ENCODE data around the gene TSPAN19. TPM values are rescaled to one million over a fixed set of nuclear protein-coding genes. Genes with fewer than 3 reads are reported as not detected.

TSPAN19 gene
- total and polyA plus RNA-seq, 2 of the 8 experiments (the other 6 are each of a cell fraction or from before 2014, with no cell fraction given): 0.09 TPM; not detected in 1

DNA sequence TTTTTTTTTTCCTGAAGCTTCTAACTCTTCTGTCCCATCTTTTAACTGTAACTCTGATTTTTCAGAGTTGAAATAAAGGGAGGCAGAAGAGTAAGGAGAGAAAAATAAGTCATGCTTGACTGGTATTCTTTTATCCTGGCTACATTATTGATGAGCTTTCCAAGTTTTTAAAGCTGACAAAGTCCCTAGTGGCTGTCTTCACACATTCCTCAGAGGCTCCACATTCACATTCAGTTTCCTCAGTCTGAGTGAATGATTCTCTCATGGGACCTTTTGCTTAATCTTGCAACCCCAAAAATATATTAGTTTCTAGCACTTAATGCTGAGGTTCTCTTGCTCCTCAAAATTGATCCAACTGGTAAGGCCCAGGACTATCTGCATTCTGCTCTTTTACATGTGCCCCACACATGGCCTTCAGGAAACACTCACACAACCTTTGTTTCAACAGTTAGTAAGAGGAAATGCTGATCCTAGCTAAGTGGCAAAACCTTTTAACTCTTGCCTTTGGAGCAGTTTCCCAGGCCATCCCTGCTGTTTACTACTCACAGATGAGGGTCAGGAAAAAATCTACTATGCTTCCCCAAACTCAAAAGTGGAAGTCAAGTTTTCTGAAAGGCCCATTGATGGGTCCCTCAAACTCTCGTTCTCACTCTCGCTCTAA, 61.8 kb downstream of the TSPAN19 start:
- no peak overlapping the region for H2BK12ac ChIP-seq (ENCODE audit: low read depth, low read length)
- H3K9me3 ChIP-seq (ENCODE audit: insufficient read depth in 2 of 2, low read depth in 1 of 2, low read length in 1 of 2): no peaks in the 10 kb centered on the region
- H3K56ac ChIP-seq (replicated peaks; ENCODE audit: insufficient read length, low read depth, low read length): no peak overlapping the region
- no peak overlapping the region for H2AK5ac ChIP-seq (ENCODE audit: low read depth, low read length)
- no peak overlapping the region for H4K5ac ChIP-seq (ENCODE audit: insufficient read length, low read depth, low read length)
- no peaks in the 10 kb centered on the region for H3K27me3 ChIP-seq (replicated peaks in 1 of 4; ENCODE audit: control insufficient read depth in 3 of 4, extremely low read depth in 1 of 4, insufficient read depth in 3 of 4, low read length in 3 of 4)
- no peak overlapping the region for H2BK20ac ChIP-seq (ENCODE audit: low read length)
- POLR2A ChIA-PET (ENCODE audit: partially characterized antibody): interaction anchor here (1.7 kb wide), 1 partner anchor 63 kb away, joined by 6 read pairs; no protein-coding TSS in a partner anchor
- H3K36me3 ChIP-seq (ENCODE audit: control insufficient read depth in 2 of 4, insufficient read depth in 4 of 4, low read length in 3 of 4): no peaks in the 10 kb centered on the region
- H3K23ac ChIP-seq (ENCODE audit: insufficient read length): no peak overlapping the region
- no peaks in the 10 kb centered on the region for H3K79me1 ChIP-seq (ENCODE audit: low read depth, low read length)
- H4K8ac ChIP-seq (ENCODE audit: extremely low read depth, insufficient read depth, low read length): no peak overlapping the region
- no peak for FAIRE-seq
- no peak overlapping the region for H3K18ac ChIP-seq (ENCODE audit: extremely low read depth, low read length)
- no peaks in the 10 kb centered on the region for H3K23me2 ChIP-seq (ENCODE audit: low read depth, low read length)
- H2BK15ac ChIP-seq (ENCODE audit: low read length): no peak overlapping the region
- H4K91ac ChIP-seq (replicated peaks; ENCODE audit: insufficient read length, low read length): no peak overlapping the region
- H3K4me3 ChIP-seq (ENCODE audit: extremely low read depth in 1 of 4, insufficient read depth in 2 of 4, low read depth in 3 of 4, low read length in 4 of 4): no peak overlapping the region
- DNase-seq (ENCODE audit: low read depth in 1 of 2, low spot score in 2 of 2): no peak
- no peak overlapping the region for H3K4me2 ChIP-seq (ENCODE audit: insufficient read depth in 1 of 2, low read depth in 2 of 2, low read length in 2 of 2)
- no peaks in the 10 kb centered on the region for H3K79me2 ChIP-seq (ENCODE audit: control insufficient read depth in 1 of 2, insufficient read depth in 2 of 2, low read length in 2 of 2)
- H3K4me1 ChIP-seq (replicated peaks in 1 of 4; ENCODE audit: control insufficient read depth in 3 of 4, insufficient read depth in 4 of 4, low read length in 3 of 4): no peaks in the 10 kb centered on the region
- 100% methylated on average over 2 of the region's 2 CpGs; no CpG with 5 or more reads in 1 of the 2 experiments for WGBS, 2 experiments (ENCODE audit: extremely low coverage in 1 of 2, insufficient coverage in 1 of 2, insufficient read length in 1 of 2, insufficient replicate concordance in 2 of 2, low coverage in 1 of 2, low lambda C conversion rate in 2 of 2, missing lambda C conversion rate in 1 of 2)
- no peak for TF ChIP-seq CHD1 (IDR thresholded peaks at IDR 0.05; ENCODE audit: low read depth, low read length)
- H4K20me1 ChIP-seq (replicated peaks in 1 of 2; ENCODE audit: control insufficient read depth in 1 of 2, insufficient read depth in 2 of 2, low read length in 2 of 2): no peaks in the 10 kb centered on the region
- no peak overlapping the region for H3K27ac ChIP-seq (ENCODE audit: low read depth, low read length)
- H3K4ac ChIP-seq (replicated peaks; ENCODE audit: insufficient read length, low read depth, low read length): no peak overlapping the region
- CTCF ChIA-PET (ENCODE audit: partially characterized antibody): interaction anchor here (1.0 to 2.2 kb wide), 4 partner anchors 11 to 100 kb away, joined by 3 to 10 read pairs (median 4); partner anchors contain the start of gene SLC6A15
- H2BK5ac ChIP-seq (ENCODE audit: low read depth, low read length): no peak overlapping the region
- H3K9ac ChIP-seq (replicated peaks in 1 of 4; ENCODE audit: extremely low read depth in 1 of 4, low read depth in 3 of 4, low read length in 3 of 4): no peak overlapping the region
- H3K14ac ChIP-seq (ENCODE audit: insufficient read length): no peak overlapping the region
- 0 out of 2 replicates have a peak overlapping the region, but pooled peaks have one; percentile 27 for H2AFZ ChIP-seq (ENCODE audit: low read length)
- peak overlapping the region; percentile 75 for H2BK120ac ChIP-seq (replicated peaks; ENCODE audit: low read depth, low read length)

Measured in H1 (cell line).